WTC11 (cell line): ENCODE data around the gene USH2A. TPM values are rescaled to one million over a fixed set of nuclear protein-coding genes. Genes with fewer than 3 reads are reported as not detected.

Experiments
- ATAC-seq: fragments of 200-7000 bp; cut with Tn5 transposase; 2 replicates; pipeline ENCODE4 v1.10.0; 2021; ENCODE audit warnings: mild to moderate bottlenecking, moderate library complexity
- CTCF ChIA-PET: fragments of 300-600 bp; sonication (Branson Sonifier 250); formaldehyde crosslinking; loops from one replicate; lab custom pipeline; 2021; ENCODE audit warnings: antibody characterized with exemption; lab: Charles Lee
- POLR2A ChIA-PET: fragments of 350-600 bp; sonication (Branson Sonifier 250); formaldehyde crosslinking; loops from one replicate; lab custom pipeline; 2021; ENCODE audit warnings: antibody characterized with exemption; lab: Charles Lee
- DNase-seq: peaks from one replicate; pipeline ENCODE4 v3.0.0; 2021; ENCODE audit warnings: low spot score
- H3K27ac Mint-ChIP-seq: 2 replicates; pipeline ENCODE4 v1.8.0; 2021; ENCODE audit warnings: mixed read lengths
- H3K27me3 Mint-ChIP-seq: 2 replicates; pipeline ENCODE4 v1.8.0; 2021; ENCODE audit warnings: low read depth, mild to moderate bottlenecking, moderate library complexity, mixed read lengths
- H3K36me3 Mint-ChIP-seq: 2 replicates; pipeline ENCODE4 v1.8.0; 2021; ENCODE audit warnings: mixed read lengths
- H3K4me1 Mint-ChIP-seq: 2 replicates; pipeline ENCODE4 v1.8.0; 2022; ENCODE audit warnings: mixed read lengths
- H3K4me3 Mint-ChIP-seq: 2 replicates; pipeline ENCODE4 v1.8.0; 2021; ENCODE audit warnings: mild to moderate bottlenecking, moderate library complexity, mixed read lengths
- H3K9me3 Mint-ChIP-seq: 2 replicates; pipeline ENCODE4 v1.8.0; 2021; ENCODE audit warnings: mixed read lengths
- ATF2 ChIP-seq: sonication (generic); formaldehyde crosslinking; IDR thresholded peaks from 2 replicates; pipeline ENCODE4 v1.8.1; 2022; ENCODE audit warnings: low read depth, missing genetic modification reagents, borderline replicate concordance
- CBFB ChIP-seq: sonication (generic); formaldehyde crosslinking; IDR thresholded peaks from 2 replicates; pipeline ENCODE4 v1.8.1; 2022; ENCODE audit warnings: mild to moderate bottlenecking, low read depth, missing genetic modification reagents
- CREM ChIP-seq: sonication (generic); formaldehyde crosslinking; IDR thresholded peaks from 2 replicates; pipeline ENCODE4 v1.8.1; 2022; ENCODE audit warnings: mild to moderate bottlenecking, missing genetic modification reagents, moderate library complexity
- E2F1 ChIP-seq: sonication (generic); formaldehyde crosslinking; IDR thresholded peaks from 2 replicates; pipeline ENCODE4 v1.8.0; 2022; ENCODE audit warnings: mild to moderate bottlenecking, missing genetic modification reagents
- EMX1 ChIP-seq: fragments of 250-450 bp; sonication (Bioruptor Pico); IDR thresholded peaks from 2 replicates; pipeline ENCODE4 v1.8.0; 2021; ENCODE audit warnings: mild to moderate bottlenecking
- ERG ChIP-seq: fragments of 250-450 bp; sonication (Bioruptor Pico); IDR thresholded peaks from 2 replicates; pipeline ENCODE4 v1.8.0; 2021; ENCODE audit warnings: mild to moderate bottlenecking
- JUN ChIP-seq: sonication (generic); formaldehyde crosslinking; IDR thresholded peaks from 2 replicates; pipeline ENCODE4 v1.8.0; 2023; ENCODE audit warnings: mild to moderate bottlenecking, missing genetic modification reagents
- MYBL2 ChIP-seq: sonication (generic); formaldehyde crosslinking; IDR thresholded peaks from 2 replicates; pipeline ENCODE4 v1.8.1; 2023; ENCODE audit warnings: mild to moderate bottlenecking, moderate library complexity, missing genetic modification reagents
- NFE2L1 ChIP-seq: sonication (generic); formaldehyde crosslinking; IDR thresholded peaks from 2 replicates; pipeline ENCODE4 v1.8.1; 2023; ENCODE audit warnings: missing genetic modification reagents
- NFYB ChIP-seq: sonication (generic); formaldehyde crosslinking; conservative IDR thresholded peaks from 2 replicates; pipeline ENCODE4 v1.8.0; 2022; ENCODE audit warnings: low read depth, missing genetic modification reagents
- PRRX2 ChIP-seq: fragments of 250-450 bp; sonication (Bioruptor Pico); IDR thresholded peaks from 2 replicates; pipeline ENCODE4 v1.8.0; 2021; ENCODE audit warnings: mild to moderate bottlenecking
- RELA ChIP-seq: sonication (generic); formaldehyde crosslinking; IDR thresholded peaks from 2 replicates; pipeline ENCODE4 v1.8.1; 2022; ENCODE audit warnings: missing genetic modification reagents, mild to moderate bottlenecking, borderline replicate concordance
- SMAD3 ChIP-seq: sonication (generic); formaldehyde crosslinking; IDR thresholded peaks from 2 replicates; pipeline ENCODE4 v1.8.0; 2022; ENCODE audit warnings: missing genetic modification reagents, mild to moderate bottlenecking, borderline replicate concordance
- SMAD4 ChIP-seq: sonication (generic); formaldehyde crosslinking; IDR thresholded peaks from 2 replicates; pipeline ENCODE4 v1.8.0; 2022; ENCODE audit warnings: mild to moderate bottlenecking, missing genetic modification reagents
- TEAD1 ChIP-seq: sonication (generic); formaldehyde crosslinking; IDR thresholded peaks from 2 replicates; pipeline ENCODE4 v1.8.0; 2022; ENCODE audit warnings: mild to moderate bottlenecking, missing genetic modification reagents
- ZBTB21 ChIP-seq: sonication (generic); formaldehyde crosslinking; IDR thresholded peaks from 2 replicates; pipeline ENCODE4 v1.8.1; 2023; ENCODE audit warnings: mild to moderate bottlenecking, missing genetic modification reagents, borderline replicate concordance
- ZNF263 ChIP-seq: sonication (generic); formaldehyde crosslinking; IDR thresholded peaks from 2 replicates; pipeline ENCODE4 v1.8.1; 2022; ENCODE audit warnings: low read depth, mild to moderate bottlenecking, moderate library complexity, missing genetic modification reagents
- ZNF512 ChIP-seq: sonication (generic); formaldehyde crosslinking; IDR thresholded peaks from 2 replicates; pipeline ENCODE4 v1.8.1; 2022; ENCODE audit warnings: missing genetic modification reagents, borderline replicate concordance
- ZNF532 ChIP-seq: fragments of 250-450 bp; sonication (Bioruptor Pico); IDR thresholded peaks from 2 replicates; pipeline ENCODE4 v1.9.0; 2021; ENCODE audit warnings: mild to moderate bottlenecking, borderline replicate concordance
- ZNF671 ChIP-seq: fragments of 250-450 bp; sonication (Bioruptor Pico); IDR thresholded peaks from 2 replicates; pipeline ENCODE4 v1.8.0; 2021; ENCODE audit warnings: mild to moderate bottlenecking
- ZSCAN18 ChIP-seq: fragments of 250-450 bp; sonication (Bioruptor Pico); IDR thresholded peaks from 2 replicates; pipeline ENCODE4 v2.1.2; 2022; ENCODE audit warnings: mild to moderate bottlenecking, moderate library complexity
- total RNA-seq: library from RNA; stranded (reverse); gene quantifications from 3 replicates; pipeline ENCODE4 v1.2.3, GENCODE V29; 2021

The USH2A gene
- total RNA-seq, 1 experiment from 2014 or later: 0.37 TPM

- POLR2A ChIA-PET: no interaction called here
- Mint-ChIP-seq H3K36me3 (no peaks in the 10 kb centered on the region), H3K4me1 (no peaks in the 10 kb centered on the region), H3K27me3 (no peaks in the 10 kb centered on the region), H3K27ac (no peak overlapping the region), H3K4me3 (no peak overlapping the region), H3K9me3 (no peaks in the 10 kb centered on the region)
- CTCF ChIA-PET: no interaction called here
- no peak for TF ChIP-seq E2F1
- TF ChIP-seq TEAD1 (CRISPR knock-in tag): no peak
- no peak for TF ChIP-seq ZNF671 (CRISPR knock-in tag)
- no peak for TF ChIP-seq ERG (CRISPR knock-in tag)
- ATAC-seq (no peak), DNase-seq (no peak)
These were observed 517.6 kb downstream of the USH2A start for GRCh38 chr1:215905493-215906115.

GRCh38 chr1:215900684-215901083 is 522.6 kb downstream of the USH2A start:
- no peak overlapping the region for H3K27ac Mint-ChIP-seq
- no peak overlapping the region for H3K4me3 Mint-ChIP-seq
- no peak for DNase-seq
- H3K4me1 Mint-ChIP-seq: no peaks in the 10 kb centered on the region
- no peak for ATAC-seq
- no peaks in the 10 kb centered on the region for H3K9me3 Mint-ChIP-seq
- TF ChIP-seq ZNF263 (no peak), NFE2L1 (CRISPR knock-in tag) (no peak), NFYB (CRISPR knock-in tag) (no peak), MYBL2 (CRISPR knock-in tag) (no peak), ZNF512 (CRISPR knock-in tag) (no peak), TEAD1 (CRISPR knock-in tag) (no peak), ZNF532 (CRISPR knock-in tag) (no peak), SMAD4 (CRISPR knock-in tag) (no peak), ZSCAN18 (CRISPR knock-in tag) (no peak), EMX1 (CRISPR knock-in tag) (no peak), CBFB (no peak), ZNF671 (CRISPR knock-in tag) (no peak), SMAD3 (no peak), PRRX2 (CRISPR knock-in tag) (no peak), ATF2 (CRISPR knock-in tag) (no peak), JUN (CRISPR knock-in tag) (no peak), RELA (CRISPR knock-in tag) (no peak), ZBTB21 (CRISPR knock-in tag) (no peak), CREM (CRISPR knock-in tag) (no peak)
- TF ChIP-seq, all 79 proteins: peak for 0
- no peaks in the 10 kb centered on the region for H3K27me3 Mint-ChIP-seq
- no peaks in the 10 kb centered on the region for H3K36me3 Mint-ChIP-seq
- POLR2A ChIA-PET: no interaction called here
- CTCF ChIA-PET: no interaction called here
